ENCODE measurements around the gene DEPDC1B. TPM values are rescaled to one million over a fixed set of nuclear protein-coding genes. Genes with fewer than 3 reads are reported as not detected.

DEPDC1B gene
- total and polyA plus RNA-seq, 4 donors = 0.17 to 26.3 (median 0.52) TPM

DNA sequence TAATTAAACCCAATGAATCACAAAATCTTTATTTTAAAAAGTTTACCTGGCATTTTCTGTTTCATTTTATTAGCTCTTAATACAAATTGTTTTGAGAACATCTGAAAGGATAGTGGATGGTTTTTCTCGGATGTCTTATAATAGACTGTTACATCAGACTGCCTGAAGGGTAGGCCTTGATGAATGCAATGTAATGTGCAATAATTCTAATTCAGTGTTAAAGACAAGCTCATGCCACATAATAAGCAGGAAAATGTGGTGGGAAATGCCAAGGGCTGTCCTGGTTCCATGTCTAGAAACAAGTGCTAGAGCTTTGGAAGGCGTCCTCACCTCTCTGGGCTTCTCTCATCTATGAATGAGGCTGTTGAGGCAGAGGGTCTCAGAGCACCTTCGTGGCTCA, 148.1 kb downstream of the DEPDC1B start:
- H3K36me3 ChIP-seq (ENCODE audit: control insufficient read depth in 4 of 4, insufficient read depth in 3 of 4, low read depth in 1 of 4, low read length in 3 of 4) = no peaks in the 10 kb centered on the region
- no peaks in the 10 kb centered on the region for H3K4me1 ChIP-seq (ENCODE audit: control insufficient read depth in 4 of 4, insufficient read depth in 4 of 4, low read length in 3 of 4)
- no peak overlapping the region for H3K4me3 ChIP-seq (ENCODE audit: low read depth in 1 of 3, low read length in 3 of 3)
- no peak overlapping the region for H3K9ac ChIP-seq (ENCODE audit: low read depth in 1 of 2, low read length in 2 of 2)
- DNase-seq (ENCODE audit: low spot score) = no peak
- TF ChIP-seq RAD21 (IDR thresholded peaks at IDR 0.05) (no peak), SP1 (IDR thresholded peaks at IDR 0.05) (no peak), TAF1 (conservative IDR thresholded peaks at IDR 0.05) (no peak), RXRA (IDR thresholded peaks at IDR 0.05) (no peak), YY1 (IDR thresholded peaks at IDR 0.05) (no peak), REST (IDR thresholded peaks at IDR 0.05) (no peak), GABPA (IDR thresholded peaks at IDR 0.05 in 1 of 2, conservative IDR thresholded peaks at IDR 0.05 in 1 of 2) (no peak), NR2F2 (IDR thresholded peaks at IDR 0.05) (no peak), HNF4A (conservative IDR thresholded peaks at IDR 0.05) (no peak), FOXA2 (IDR thresholded peaks at IDR 0.05) (no peak), JUND (IDR thresholded peaks at IDR 0.05) (no peak)
- TF ChIP-seq, protein P1, sequence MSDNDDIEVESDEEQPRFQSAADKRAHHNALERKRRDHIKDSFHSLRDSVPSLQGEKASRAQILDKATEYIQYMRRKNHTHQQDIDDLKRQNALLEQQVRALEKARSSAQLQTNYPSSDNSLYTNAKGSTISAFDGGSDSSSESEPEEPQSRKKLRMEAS (IDR thresholded peaks at IDR 0.05) = no peak
- TF ChIP-seq, protein P2, sequence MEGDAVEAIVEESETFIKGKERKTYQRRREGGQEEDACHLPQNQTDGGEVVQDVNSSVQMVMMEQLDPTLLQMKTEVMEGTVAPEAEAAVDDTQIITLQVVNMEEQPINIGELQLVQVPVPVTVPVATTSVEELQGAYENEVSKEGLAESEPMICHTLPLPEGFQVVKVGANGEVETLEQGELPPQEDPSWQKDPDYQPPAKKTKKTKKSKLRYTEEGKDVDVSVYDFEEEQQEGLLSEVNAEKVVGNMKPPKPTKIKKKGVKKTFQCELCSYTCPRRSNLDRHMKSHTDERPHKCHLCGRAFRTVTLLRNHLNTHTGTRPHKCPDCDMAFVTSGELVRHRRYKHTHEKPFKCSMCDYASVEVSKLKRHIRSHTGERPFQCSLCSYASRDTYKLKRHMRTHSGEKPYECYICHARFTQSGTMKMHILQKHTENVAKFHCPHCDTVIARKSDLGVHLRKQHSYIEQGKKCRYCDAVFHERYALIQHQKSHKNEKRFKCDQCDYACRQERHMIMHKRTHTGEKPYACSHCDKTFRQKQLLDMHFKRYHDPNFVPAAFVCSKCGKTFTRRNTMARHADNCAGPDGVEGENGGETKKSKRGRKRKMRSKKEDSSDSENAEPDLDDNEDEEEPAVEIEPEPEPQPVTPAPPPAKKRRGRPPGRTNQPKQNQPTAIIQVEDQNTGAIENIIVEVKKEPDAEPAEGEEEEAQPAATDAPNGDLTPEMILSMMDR (IDR thresholded peaks at IDR 0.05; ENCODE audit: low read depth, low read length, missing input control) = no peak
- H3K27me3 ChIP-seq (ENCODE audit: control insufficient read depth in 4 of 4, insufficient read depth in 4 of 4, low read length in 3 of 4) = no peaks in the 10 kb centered on the region
- no peaks in the 10 kb centered on the region for H3K9me3 ChIP-seq (ENCODE audit: control insufficient read depth in 4 of 4, low read length in 3 of 4)
- H3K27ac ChIP-seq (ENCODE audit: low read depth in 1 of 2, low read length in 2 of 2) = no peak overlapping the region
- 86% methylated on average over 3 of the region's 3 CpGs for WGBS

- 82% methylated on average over 1 of the region's 1 CpG for WGBS
- H3K9ac ChIP-seq (ENCODE audit: low read depth in 1 of 2, low read length in 2 of 2) = no peak overlapping the region
- no peaks in the 10 kb centered on the region for H3K9me3 ChIP-seq (ENCODE audit: control insufficient read depth in 4 of 4, low read length in 3 of 4)
- H3K36me3 ChIP-seq (ENCODE audit: control insufficient read depth in 4 of 4, insufficient read depth in 3 of 4, low read depth in 1 of 4, low read length in 3 of 4) = no peaks in the 10 kb centered on the region
- no peak overlapping the region for H3K4me3 ChIP-seq (ENCODE audit: low read depth in 1 of 3, low read length in 3 of 3)
- TF ChIP-seq HNF4A (conservative IDR thresholded peaks at IDR 0.05) (no peak), GABPA (IDR thresholded peaks at IDR 0.05 in 1 of 2, conservative IDR thresholded peaks at IDR 0.05 in 1 of 2) (no peak), JUND (IDR thresholded peaks at IDR 0.05) (no peak), REST (IDR thresholded peaks at IDR 0.05) (no peak), RAD21 (IDR thresholded peaks at IDR 0.05) (no peak), FOXA2 (IDR thresholded peaks at IDR 0.05) (no peak), EGR1 (IDR thresholded peaks at IDR 0.05; ENCODE audit: low read depth in 2 of 2) (no peak), TAF1 (conservative IDR thresholded peaks at IDR 0.05) (no peak), HNF4G (IDR thresholded peaks at IDR 0.05) (no peak), RXRA (IDR thresholded peaks at IDR 0.05) (no peak)
- TF ChIP-seq, protein P1 (IDR thresholded peaks at IDR 0.05) = no peak
- TF ChIP-seq, protein P3, sequence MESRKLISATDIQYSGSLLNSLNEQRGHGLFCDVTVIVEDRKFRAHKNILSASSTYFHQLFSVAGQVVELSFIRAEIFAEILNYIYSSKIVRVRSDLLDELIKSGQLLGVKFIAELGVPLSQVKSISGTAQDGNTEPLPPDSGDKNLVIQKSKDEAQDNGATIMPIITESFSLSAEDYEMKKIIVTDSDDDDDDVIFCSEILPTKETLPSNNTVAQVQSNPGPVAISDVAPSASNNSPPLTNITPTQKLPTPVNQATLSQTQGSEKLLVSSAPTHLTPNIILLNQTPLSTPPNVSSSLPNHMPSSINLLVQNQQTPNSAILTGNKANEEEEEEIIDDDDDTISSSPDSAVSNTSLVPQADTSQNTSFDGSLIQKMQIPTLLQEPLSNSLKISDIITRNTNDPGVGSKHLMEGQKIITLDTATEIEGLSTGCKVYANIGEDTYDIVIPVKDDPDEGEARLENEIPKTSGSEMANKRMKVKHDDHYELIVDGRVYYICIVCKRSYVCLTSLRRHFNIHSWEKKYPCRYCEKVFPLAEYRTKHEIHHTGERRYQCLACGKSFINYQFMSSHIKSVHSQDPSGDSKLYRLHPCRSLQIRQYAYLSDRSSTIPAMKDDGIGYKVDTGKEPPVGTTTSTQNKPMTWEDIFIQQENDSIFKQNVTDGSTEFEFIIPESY (IDR thresholded peaks at IDR 0.05) = no peak
- no peaks in the 10 kb centered on the region for H3K27me3 ChIP-seq (ENCODE audit: control insufficient read depth in 4 of 4, insufficient read depth in 4 of 4, low read length in 3 of 4)
- no peaks in the 10 kb centered on the region for H3K4me1 ChIP-seq (ENCODE audit: control insufficient read depth in 4 of 4, insufficient read depth in 4 of 4, low read length in 3 of 4)
- no peak overlapping the region for H3K27ac ChIP-seq (ENCODE audit: low read depth in 1 of 2, low read length in 2 of 2)
- no peak for DNase-seq (ENCODE audit: low spot score)
These were observed 148.7 kb downstream of the DEPDC1B start for GRCh38 chr5:60551250-60551649.
